Upper lobe of left lung (tissue), 6 donors: ENCODE data around the gene TLE4. TPM values are rescaled to one million over a fixed set of nuclear protein-coding genes. Genes with fewer than 3 reads are reported as not detected.

ENCODE experiments used
- ATAC-seq, 2 donors: fragments of 200-7000 bp; cut with Tn5 transposase; one replicate each; pipeline ENCODE4 v1.9.1; 2022; ENCODE audit warnings: mild to moderate bottlenecking in 2 of 2, moderate library complexity in 2 of 2; ENCODE audit not compliant: low FRiP score in 2 of 2
- DNase-seq, 2 donors: peaks; one replicate each; pipeline ENCODE4 v3.0.0-alpha.2; 2019 to 2020
- H3K27ac ChIP-seq, 4 donors: fragments of 200-600 bp; sonication (generic); one replicate each; pipeline ENCODE4 v1.5.1; 2016 to 2019
- H3K27me3 ChIP-seq, 4 donors: fragments of 200-600 bp; sonication (generic); one replicate each; pipeline ENCODE4 v1.5.1; 2017 to 2019
- H3K36me3 ChIP-seq, 4 donors: fragments of 200-600 bp; sonication (generic); one replicate each; pipeline ENCODE4 v1.5.1; 2016 to 2019
- H3K4me1 ChIP-seq, 4 donors: fragments of 200-600 bp; sonication (generic); one replicate each; pipeline ENCODE4 v1.5.1; 2018 to 2019
- H3K4me3 ChIP-seq, 4 donors: fragments of 200-600 bp; sonication (generic); one replicate each; pipeline ENCODE4 v1.5.1; 2017 to 2019; ENCODE audit warnings: mild to moderate bottlenecking in 2 of 4, moderate library complexity in 1 of 4
- H3K9me3 ChIP-seq, 4 donors: fragments of 200-600 bp; sonication (generic); one replicate each; pipeline ENCODE4 v1.5.1; 2018 to 2019
- EP300 ChIP-seq, 4 donors: sonication (generic); formaldehyde crosslinking; IDR thresholded peaks; one replicate each; pipeline ENCODE4 v1.5.1; 2017; ENCODE audit warnings: antibody characterized with exemption in 4 of 4, control low read depth in 2 of 4
- POLR2A ChIP-seq, 4 donors: fragments of 450-650 bp; IDR thresholded peaks; one replicate each; pipeline ENCODE4 v1.5.1; 2016 to 2017; ENCODE audit warnings: antibody characterized with exemption in 4 of 4, mild to moderate bottlenecking in 2 of 4
- POLR2AphosphoS5 ChIP-seq, 2 donors: sonication (generic); formaldehyde crosslinking; IDR thresholded peaks; one replicate each; pipeline ENCODE4 v1.5.1; 2017; ENCODE audit warnings: antibody characterized with exemption in 2 of 2
- WGBS, 2 donors: methylation state at CpG; one replicate each; pipeline ENCODE4 v1.1.5; 2017 to 2018; 5-methylcytosine and 5-hydroxymethylcytosine counted together
- total RNA-seq, 6 donors: library from RNA; depleted of rRNA in 4 of 6; stranded (reverse); fragments of >200 nt in 4 of 6; gene quantifications; one replicate each; pipeline versions ENCODE4 v1.1.0 to v1.2.1, GENCODE V29; 2016 to 2021
- TF ChIP-seq, protein P1 (sequence below), 6 experiments: fragments of 450-650 bp in 4 of 6; fragments of 200-600 bp in 2 of 6; sonication (generic) in 2 of 6; IDR thresholded peaks; one replicate each; pipeline ENCODE4 v1.5.1; 2016 to 2019; ENCODE audit warnings: antibody characterized with exemption in 6 of 6
- donor health status: DM: no; HTN: no; CAD: no; lungs with moderate emphysema.
- donor health status: DM: no; HTN: yes; CAD: no; lungs with severe emphysema.

Gene TLE4
- total RNA-seq, 6 donors from 2014 or later = 37.7 to 152 (median 46.7) TPM

DNA sequence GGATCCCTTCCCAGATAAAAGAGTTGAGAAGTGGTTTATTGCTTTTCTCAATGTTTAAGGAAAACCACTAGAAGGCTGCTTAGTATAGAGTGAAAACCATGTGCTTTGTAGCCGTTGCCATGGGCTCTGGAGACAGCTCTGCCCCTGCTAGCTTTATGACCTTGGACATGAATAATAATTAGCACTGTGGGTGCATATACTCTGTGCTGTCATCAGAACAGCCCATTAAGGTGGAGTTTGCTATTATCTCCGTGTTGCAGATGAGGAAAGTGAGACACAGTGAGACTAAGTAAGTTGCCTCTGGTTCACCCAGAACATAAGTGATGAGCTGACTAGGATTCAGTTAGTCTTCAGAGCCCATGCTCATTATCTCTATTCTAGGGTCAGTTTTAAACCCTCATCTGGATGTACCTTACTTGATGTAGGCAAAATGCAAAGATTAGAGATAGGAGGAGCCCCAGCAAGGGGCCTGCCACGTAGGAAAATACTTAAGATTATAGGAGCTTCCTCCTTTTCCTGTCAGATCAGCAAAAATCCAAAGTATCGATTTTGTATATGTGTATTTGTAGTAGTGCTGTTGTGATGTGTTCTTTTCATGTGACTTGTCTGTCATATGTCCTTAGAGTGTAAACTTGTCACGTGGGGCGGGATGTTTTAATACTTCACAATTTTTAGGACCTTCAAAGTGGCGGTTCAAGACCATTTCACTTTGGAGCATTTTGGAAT lies 102.5 kb downstream of the TLE4 start:
- peaks cover 0 to 4% (median 0%) of the 10 kb centered on the region in 4 donors for H3K4me1 ChIP-seq
- 92 to 94% methylated on average over 7 of the region's 7 CpGs for WGBS, 2 donors
- no peaks in the 10 kb centered on the region for H3K27me3 ChIP-seq
- ATAC-seq (no peak), DNase-seq (no peak)
- H3K36me3 ChIP-seq = no peaks in the 10 kb centered on the region
- TF ChIP-seq POLR2AphosphoS5 (IDR thresholded peaks at IDR 0.05) = no peak
- TF ChIP-seq, protein P1, sequence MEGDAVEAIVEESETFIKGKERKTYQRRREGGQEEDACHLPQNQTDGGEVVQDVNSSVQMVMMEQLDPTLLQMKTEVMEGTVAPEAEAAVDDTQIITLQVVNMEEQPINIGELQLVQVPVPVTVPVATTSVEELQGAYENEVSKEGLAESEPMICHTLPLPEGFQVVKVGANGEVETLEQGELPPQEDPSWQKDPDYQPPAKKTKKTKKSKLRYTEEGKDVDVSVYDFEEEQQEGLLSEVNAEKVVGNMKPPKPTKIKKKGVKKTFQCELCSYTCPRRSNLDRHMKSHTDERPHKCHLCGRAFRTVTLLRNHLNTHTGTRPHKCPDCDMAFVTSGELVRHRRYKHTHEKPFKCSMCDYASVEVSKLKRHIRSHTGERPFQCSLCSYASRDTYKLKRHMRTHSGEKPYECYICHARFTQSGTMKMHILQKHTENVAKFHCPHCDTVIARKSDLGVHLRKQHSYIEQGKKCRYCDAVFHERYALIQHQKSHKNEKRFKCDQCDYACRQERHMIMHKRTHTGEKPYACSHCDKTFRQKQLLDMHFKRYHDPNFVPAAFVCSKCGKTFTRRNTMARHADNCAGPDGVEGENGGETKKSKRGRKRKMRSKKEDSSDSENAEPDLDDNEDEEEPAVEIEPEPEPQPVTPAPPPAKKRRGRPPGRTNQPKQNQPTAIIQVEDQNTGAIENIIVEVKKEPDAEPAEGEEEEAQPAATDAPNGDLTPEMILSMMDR (IDR thresholded peaks at IDR 0.05) = no peak
- H3K4me3 ChIP-seq = no peak overlapping the region
- no peaks in the 10 kb centered on the region for H3K9me3 ChIP-seq
- no peak overlapping the region for H3K27ac ChIP-seq

GRCh38 chr9:79681576-79681975 lies 109.8 kb downstream of the TLE4 start:
- H3K27ac ChIP-seq = no peak overlapping the region
- no peak overlapping the region for H3K4me3 ChIP-seq
- peaks cover 0 to 5% (median 2%) of the 10 kb centered on the region in 4 donors for H3K4me1 ChIP-seq
- no peaks in the 10 kb centered on the region for H3K27me3 ChIP-seq
- no peaks in the 10 kb centered on the region for H3K9me3 ChIP-seq
- no peak for ATAC-seq
- no peaks in the 10 kb centered on the region for H3K36me3 ChIP-seq
- no peak for DNase-seq
- TF ChIP-seq POLR2AphosphoS5 (IDR thresholded peaks at IDR 0.05) (no peak), POLR2A (IDR thresholded peaks at IDR 0.05) (no peak), EP300 (IDR thresholded peaks at IDR 0.05) (no peak)
- TF ChIP-seq, protein P1 (IDR thresholded peaks at IDR 0.05) = no peak

- Histone ChIP-seq H3K27ac (no peak overlapping the region), H3K4me1 (peaks cover 0 to 5% (median 2%) of the 10 kb centered on the region in 4 donors), H3K36me3 (no peaks in the 10 kb centered on the region), H3K9me3 (no peaks in the 10 kb centered on the region), H3K4me3 (no peak overlapping the region), H3K27me3 (no peaks in the 10 kb centered on the region)
- WGBS, 2 donors = 62 to 63% methylated on average over 4 of the region's 4 CpGs
- TF ChIP-seq POLR2A (IDR thresholded peaks at IDR 0.05) (no peak), EP300 (IDR thresholded peaks at IDR 0.05) (no peak), POLR2AphosphoS5 (IDR thresholded peaks at IDR 0.05) (no peak)
- TF ChIP-seq, protein P1 (IDR thresholded peaks at IDR 0.05) = no peak
- no peak for ATAC-seq
- no peak for DNase-seq
These were observed 110.4 kb downstream of the TLE4 start for GRCh38 chr9:79682076-79682736.

DNA sequence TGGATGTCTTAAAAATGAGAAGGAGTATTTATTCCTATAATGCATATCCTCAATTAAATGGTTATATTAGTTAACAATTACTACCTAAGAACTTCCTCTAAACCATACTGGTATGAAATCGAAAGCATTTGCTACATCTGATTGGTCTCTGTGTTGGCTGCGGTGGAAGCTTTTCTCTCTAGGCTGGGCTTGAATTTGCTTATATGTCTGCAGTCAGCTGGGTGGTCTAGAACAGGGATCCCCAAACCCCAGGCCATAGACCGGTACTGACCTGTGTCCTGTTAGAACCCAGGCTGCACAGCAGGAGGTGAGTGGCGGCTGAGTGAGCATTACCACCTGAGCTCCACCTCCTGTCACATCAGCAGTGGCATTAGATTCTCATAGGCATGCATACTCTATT lies 112.3 kb downstream of the TLE4 start:
- no peaks in the 10 kb centered on the region for H3K36me3 ChIP-seq
- no peak for TF ChIP-seq POLR2A (IDR thresholded peaks at IDR 0.05)
- TF ChIP-seq, protein P1 (IDR thresholded peaks at IDR 0.05) = no peak
- no peak for TF ChIP-seq EP300 (IDR thresholded peaks at IDR 0.05)
- no peak for TF ChIP-seq POLR2AphosphoS5 (IDR thresholded peaks at IDR 0.05)
- no peak for DNase-seq
- no peak overlapping the region for H3K27ac ChIP-seq
- no peaks in the 10 kb centered on the region for H3K9me3 ChIP-seq
- H3K4me3 ChIP-seq = no peak overlapping the region
- no peak for ATAC-seq
- peaks cover 0 to 5% (median 2%) of the 10 kb centered on the region in 4 donors for H3K4me1 ChIP-seq
- no peaks in the 10 kb centered on the region for H3K27me3 ChIP-seq
- 96 to 97% methylated on average over 2 to 4 of the region's 4 CpGs for WGBS, 2 donors
